GM18909 (cell line): Measurements from ENCODE around the gene SPOCK2.
"Not testable (repeated sequence)": the region's sequence is repeated elsewhere in the genome, so short reads cannot be mapped to it uniquely, and the experiment has no call there.

ENCODE experiments used
- ATAC-seq: cut with Tn5 transposase; IDR thresholded peaks from one replicate; pipeline ENCODE4 v1.9.1; 2021; ENCODE audit warnings: mild to moderate bottlenecking; ENCODE audit not compliant: unreplicated experiment, poor library complexity

SPOCK2 gene, protein sequence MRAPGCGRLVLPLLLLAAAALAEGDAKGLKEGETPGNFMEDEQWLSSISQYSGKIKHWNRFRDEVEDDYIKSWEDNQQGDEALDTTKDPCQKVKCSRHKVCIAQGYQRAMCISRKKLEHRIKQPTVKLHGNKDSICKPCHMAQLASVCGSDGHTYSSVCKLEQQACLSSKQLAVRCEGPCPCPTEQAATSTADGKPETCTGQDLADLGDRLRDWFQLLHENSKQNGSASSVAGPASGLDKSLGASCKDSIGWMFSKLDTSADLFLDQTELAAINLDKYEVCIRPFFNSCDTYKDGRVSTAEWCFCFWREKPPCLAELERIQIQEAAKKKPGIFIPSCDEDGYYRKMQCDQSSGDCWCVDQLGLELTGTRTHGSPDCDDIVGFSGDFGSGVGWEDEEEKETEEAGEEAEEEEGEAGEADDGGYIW

DNA sequence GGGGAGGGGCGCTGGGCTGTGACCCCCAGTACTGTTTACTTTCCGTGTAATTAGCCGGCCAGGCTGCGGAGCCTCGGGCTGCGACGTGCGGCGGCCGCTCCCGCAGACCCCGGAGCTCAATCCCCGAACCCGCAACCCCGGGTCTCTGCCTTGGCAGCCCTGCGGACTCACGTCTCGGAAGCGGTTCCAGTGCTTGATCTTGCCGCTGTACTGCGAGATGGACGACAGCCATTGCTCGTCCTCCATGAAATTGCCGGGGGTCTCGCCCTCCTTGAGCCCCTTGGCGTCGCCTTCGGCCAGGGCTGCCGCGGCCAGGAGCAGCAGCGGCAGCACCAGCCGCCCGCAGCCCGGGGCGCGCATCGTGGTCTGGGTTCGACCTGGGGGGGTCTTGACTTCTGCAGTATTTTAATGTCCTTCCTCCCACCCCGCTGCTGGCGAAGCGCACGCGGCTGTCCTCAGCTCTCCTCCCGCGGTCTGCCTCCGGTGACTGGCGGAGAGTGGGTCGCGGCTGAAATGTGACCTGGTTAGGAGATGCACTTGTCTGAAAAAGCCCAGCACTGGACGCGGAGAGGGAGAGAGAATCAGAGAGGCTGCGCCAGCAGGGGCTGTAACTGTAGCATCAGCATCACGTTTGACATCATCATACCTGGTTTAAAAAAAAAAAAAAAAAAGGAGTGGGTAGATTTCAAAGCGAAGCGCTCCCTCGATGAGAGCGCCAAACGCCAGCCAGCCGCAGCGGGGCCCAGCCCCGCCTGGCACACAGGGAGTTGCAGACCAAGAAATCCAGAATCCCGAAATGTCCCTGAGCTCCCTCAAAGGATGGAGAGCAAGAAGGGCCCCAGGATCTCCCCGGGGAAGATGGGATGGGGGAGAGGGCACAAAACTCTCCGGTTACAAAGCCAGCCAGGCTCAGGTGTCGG, at the start of gene SPOCK2:
Gene SPOCK2, minus strand, starts transcription at position 583 of the 920 bp plus-strand sequence. Its CDS starts 223 bp downstream, at position 360.
- no peak for ATAC-seq

DNA sequence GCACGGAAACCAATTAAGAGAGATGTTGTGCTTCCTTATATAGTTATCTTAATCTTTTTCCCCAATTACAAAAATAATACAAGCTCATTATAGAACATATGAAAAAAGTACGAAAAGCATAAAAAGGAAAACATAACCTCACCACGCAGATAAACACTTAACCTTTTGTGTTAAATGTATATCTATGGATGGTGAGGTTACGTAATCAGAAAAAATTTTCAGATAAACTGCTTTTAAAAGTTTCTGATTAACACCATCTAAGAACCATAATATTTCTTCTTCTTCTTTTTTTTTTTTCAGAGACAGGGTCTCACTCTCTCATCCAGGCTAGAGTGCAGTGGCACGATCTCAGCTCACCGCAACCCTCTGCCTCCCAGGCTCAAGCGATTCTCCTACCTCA, 49.2 kb upstream of the SPOCK2 start:
- ATAC-seq, result no peak

DNA sequence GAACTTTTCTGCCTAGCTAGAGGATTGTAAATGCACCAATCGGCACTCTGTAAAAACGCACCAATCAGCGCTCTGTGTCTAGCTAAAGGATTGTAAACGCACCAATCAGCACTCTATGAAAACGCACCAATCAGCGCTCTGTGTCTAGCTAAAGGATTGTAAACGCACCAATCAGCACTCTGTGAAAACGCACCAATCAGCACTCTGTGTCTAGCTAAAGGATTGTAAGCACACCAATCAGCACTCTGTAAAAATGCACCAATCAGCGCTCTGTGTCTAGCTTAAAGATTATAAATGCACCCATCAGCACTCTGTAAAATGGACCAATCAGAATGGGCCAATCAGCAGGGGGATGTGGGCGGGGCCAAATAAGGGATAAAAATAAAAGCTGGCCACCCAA, 47.9 kb upstream of the SPOCK2 start:
- not testable (repeated sequence) for ATAC-seq

DNA sequence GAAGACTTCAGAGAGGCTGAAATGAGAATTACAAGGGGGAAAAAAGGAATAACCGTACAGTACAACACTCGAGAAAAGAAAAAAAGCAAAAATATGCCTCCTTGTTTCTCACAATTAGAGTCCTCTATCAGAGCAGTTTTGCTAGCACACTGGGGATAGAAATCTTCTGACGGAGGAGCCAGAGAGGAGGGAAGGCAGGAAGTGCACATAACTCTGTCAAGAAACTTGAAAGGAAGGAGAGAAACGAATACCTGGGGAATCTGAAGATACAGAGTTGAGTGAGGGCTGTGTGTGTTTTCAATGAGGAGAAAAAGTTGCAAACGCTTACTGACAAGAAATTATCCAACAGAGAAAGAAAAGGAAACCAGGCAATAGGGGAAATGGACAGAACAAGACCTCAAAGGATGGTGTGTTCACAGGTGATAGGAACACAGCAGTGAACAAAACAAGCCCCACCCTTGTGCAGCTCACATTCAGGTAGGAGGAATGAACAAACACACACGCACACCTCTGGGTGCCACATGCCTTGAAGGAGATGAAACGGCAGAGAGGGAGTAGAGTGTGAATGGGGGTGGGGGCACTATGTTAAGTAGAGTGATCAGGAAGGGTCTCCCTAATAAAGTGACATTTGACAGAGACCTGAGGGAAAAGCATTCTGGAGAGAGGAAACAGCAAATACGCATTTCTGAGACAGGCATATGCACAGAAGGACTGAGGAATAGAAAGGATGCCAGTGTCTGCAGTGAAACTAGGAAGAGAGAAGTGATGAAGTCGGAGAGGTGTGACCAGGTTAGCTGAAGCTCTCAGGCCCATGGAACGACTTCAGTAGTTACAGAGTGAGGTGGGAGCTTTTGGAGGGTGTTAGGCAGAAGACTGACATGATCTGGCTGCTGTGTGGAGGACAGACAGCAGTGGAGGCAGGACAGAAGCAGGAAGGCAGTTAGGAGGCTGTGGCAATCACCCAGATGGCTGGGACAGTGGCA, 46.7 kb upstream of the SPOCK2 start:
- no peak for ATAC-seq

DNA sequence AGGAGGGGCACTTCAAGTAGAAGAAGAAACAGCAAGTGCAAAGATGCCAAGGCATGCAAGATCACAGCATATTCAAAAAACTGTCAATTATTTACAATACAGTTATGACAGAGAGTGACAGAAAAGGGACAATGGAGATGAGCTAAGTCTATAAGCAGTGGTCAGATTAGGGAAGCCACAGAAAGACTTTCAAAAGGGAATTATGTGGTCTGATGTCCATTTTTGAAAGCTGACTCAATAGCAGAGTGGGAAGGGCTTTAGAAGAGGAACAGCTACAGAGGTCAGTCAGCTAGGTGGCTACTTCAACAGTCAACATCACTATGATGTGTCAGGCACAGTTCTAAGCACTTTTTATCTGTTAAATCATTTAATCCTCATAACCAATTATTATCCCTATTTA, 45.2 kb upstream of the SPOCK2 start:
- peak; percentile 87 for ATAC-seq

DNA sequence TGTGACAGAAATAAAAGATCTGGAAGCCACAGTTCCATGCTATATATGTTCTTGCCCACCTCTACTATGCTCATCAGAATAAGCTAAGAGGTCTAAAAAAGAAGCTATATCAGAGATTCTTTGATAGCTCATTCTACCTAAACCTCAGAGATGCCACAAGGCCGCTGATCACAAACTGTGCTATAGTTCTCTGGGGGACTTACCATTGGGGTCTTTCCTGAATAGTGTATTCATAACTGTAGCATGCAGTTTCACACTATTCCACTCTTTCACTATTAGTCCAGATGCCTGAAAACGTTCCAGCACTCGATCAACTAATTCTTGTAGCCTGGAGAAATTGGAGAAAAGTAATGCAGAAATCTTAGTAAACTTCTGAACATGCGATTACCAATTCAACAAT, 44.5 kb upstream of the SPOCK2 start:
- peak; percentile 19 for ATAC-seq

DNA sequence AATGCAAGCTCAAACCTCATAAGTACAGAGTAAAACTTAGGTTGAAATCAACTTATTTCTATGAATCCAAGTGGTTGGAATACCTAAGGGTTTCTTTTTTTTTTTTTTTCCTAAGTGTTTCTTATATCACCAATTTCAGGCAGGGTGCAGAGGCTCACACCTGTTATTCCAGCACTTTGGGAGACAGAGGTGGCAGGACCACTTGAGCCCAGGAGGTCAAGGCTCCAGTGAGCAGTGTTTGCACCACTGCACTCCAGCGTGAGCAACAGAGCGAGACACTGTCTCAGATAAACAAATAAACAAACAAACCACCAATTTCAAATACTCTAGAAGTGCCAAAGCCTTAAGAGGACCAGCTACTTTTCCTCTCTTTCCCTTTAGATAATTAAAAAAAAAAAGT, 39.2 kb upstream of the SPOCK2 start:
- ATAC-seq, result no peak

DNA sequence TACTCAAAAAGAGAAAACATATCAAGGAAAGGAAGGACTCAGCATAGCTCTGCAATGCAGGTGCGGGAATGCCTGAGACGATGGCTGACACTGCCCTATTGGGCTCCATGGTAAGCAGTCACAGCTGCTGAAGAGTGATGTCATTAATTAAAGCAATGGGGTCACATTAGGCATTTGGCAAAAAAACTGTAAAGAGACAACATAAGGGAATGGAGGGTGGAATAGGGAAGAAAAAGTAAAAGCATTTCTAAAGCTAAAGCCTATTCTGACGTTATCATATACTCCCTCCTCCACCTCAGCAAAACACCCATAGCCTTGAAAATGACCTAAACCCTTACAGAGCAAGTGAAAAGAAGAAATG, 38.5 kb upstream of the SPOCK2 start:
- no peak for ATAC-seq

DNA sequence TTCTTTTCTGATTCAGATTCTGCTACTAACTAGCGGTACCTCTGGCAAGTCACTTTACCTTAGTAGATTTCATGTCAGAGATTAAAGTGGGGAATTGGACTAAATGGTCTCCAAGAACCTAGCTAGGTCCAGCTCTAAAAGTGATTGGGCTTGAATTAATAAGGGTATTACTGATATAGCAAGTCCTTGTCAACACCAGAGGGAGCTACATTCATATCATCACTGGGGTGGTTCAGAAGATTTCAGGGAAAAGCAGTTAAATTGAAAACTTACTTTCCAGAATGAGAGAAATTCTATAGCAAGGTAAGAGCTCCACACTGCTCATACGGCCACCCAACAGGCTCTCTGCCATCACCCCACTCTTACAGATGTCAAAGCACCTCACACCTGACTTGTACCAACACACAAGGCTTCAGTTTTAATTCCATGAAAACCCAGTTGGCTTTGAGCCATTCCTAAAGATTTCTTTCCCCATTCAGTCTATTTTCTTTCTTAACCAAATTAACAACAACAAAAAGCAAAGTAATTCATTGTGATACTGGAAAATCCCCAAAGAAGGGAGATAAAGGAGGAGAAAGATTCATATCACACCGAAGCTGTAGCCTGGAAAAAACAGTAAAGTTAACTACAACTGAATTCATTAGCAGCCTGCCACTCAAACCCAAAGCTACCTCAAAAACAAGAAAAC, 38.0 kb upstream of the SPOCK2 start:
- no peak for ATAC-seq

DNA sequence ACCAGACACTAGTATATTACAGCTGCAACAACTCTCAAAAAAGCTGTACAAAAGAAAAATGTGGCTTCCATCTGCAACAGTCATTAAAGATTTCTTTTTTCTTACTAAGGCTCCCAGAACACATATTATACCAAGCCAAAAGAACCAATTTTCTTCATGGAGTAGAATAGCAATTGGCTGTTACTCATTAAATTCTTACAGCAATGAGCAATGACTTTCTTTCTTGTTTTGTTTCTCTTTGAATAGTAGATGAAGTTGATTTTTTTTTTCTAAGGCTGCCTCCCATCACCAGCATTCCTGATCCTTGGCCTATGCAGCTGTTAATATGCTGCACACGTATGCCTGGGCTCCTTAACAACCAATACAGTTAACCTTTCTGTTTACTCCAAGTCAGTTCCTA, 36.6 kb upstream of the SPOCK2 start:
- ATAC-seq, result no peak

DNA sequence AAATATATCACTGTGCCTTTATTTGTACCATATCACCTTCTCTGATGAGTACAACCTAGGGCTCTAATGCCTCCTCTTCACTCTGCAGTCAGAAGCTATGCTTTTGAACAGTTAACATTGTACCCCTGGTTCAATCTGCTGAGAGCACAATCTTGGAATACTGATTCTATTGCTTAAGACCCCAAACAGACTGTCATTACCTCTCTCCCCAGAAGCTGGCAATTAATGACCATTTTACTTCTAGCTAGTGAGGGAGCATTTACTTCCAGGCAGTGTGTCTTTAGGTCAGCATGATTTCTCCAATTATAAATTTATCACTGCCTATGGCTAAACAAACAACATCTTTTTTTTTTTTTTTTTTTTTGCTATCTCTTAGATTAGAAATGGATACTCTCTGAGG, 36.0 kb upstream of the SPOCK2 start:
- no peak for ATAC-seq

DNA sequence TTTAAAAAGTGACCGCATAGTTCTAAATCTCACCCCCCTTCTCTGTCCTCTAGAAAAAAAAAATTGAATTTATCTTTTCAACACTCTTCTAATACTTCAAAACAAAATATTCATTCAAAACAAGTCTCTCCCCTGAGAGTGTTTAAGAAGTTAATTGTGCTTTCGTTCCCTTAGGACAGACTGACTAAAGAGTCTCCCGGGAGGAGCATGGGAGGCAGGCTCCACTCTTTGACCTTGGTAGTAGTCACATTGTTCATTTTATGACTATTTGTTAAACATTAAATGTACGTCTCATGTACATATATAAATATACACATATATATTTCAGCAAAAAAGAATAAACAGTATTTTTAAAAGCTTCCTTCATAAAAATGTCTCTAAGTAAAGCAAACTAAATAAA, 35.3 kb upstream of the SPOCK2 start:
- ATAC-seq, result no peak

DNA sequence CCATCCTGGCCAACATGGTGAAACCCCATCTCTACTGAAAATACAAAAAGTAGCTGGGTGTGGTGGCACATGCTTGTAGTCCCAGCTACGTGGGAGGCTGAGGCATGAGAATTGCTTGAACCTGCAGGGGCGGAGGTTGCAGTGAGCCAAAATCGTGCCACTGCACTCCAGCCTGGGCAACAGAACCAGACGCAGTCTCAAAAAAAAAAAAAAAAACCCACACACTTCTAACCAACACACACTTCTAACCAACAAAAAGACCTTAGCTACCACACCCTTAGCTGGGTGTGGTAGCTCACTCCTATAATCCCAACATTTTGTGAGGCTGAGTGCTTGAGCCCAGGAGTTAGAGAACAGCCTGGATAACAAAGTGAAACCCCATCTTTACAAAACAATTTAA, 33.9 kb upstream of the SPOCK2 start:
- ATAC-seq, result no peak

DNA sequence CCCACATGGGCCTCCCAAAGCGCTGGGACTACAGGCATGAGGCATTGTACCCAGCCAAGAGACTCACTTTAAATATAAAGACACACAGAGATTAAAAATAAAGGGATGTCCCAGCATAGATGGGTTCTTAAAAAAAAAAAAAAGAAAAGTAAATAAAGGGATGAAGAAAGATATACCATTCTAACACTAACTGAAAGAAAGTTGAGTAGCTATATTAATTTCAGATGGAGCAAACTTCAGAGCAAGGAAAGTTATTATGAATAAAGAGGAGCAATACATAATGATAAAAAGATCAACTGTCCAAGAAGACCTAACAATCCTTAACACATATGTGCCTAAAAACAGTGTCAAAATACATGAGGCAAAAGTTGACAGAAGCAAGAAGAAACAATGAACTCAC, 33.0 kb upstream of the SPOCK2 start:
- ATAC-seq, result no peak

DNA sequence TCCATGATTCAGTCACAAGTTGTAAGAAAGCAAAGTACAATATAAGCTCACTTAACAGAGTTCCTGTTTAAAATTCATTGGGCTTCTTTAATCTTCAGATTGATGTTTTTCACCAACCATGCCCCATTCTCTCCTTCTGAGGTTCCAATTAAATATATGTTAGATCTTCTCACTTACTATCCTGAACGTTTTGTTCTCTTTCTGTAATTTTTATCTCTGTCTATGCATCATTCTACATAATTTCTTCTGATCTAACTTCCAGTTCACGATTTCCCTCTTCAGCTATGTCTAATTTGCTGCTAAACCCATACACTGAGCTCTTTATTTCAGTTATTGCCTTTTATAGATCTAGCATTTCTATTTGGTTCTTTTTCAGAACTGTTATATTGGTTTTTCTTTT, 28.0 kb upstream of the SPOCK2 start:
- ATAC-seq, result no peak

DNA sequence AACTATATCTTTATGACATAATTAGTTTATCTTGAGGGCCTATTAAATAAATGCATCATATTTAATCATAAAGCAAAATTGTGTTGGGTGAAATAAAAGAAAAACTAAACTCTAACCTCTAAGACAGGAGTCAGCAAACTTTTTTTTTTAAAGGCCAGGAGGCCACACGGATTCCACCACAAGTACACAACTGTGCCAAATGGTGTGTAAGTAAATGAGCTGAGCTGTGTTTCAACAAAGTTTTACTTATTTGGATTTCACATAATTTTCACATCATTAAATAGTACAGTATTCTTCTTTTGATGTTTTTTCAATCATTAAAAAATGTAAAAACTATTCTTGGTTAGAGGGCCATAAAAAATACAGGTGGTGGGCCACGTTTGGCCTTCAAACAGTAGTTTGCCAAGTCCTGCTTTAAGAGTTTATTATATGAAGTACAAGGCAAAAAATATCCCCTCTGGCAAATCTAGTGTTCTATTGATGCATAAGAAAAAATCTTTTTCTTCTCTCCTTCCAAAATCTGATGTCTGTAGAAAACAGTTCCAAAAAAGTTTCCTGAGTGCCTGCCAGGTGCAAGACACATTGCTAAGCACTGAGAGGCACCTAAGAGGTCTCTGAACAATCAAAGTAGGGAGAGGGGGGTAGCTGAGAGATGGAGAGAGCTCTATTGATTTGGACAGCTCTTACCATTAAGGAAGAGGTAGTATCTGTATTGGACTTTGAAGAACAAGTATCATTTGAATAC, 26.5 kb upstream of the SPOCK2 start:
- no peak for ATAC-seq

DNA sequence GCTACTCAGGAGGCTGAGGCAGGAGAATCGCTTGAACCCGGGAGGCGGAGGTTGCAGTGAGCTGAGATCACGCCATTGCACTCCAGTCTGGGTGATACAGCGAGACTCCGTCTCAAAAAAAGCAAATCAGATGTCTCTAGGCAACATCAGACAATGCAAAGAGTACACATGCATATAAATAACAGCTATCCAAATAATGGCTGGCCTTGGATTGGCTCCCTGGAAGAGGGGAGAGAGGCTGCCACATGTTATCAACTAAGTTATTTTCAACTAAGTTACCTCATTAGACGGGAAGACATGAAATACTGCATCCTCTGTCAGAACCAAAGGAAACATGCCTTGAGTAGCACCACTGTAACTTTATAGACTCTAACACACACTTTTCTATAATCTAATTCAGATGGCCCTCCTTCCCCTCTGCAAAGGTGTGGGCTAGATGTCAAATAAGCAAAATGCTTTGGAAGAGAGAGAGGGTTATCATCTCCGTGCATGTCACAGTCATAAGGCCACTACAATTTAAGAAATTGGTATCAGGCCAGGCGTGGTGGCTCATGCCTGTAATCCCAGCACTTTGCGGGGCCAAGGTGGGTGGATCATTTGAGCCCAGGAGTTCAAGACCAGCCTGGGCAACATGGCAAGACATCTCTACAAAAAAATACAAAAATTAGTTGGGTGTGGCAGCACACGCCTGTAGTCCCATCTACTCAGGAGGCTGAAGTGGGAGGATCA, 22.5 kb upstream of the SPOCK2 start:
- no peak for ATAC-seq

DNA sequence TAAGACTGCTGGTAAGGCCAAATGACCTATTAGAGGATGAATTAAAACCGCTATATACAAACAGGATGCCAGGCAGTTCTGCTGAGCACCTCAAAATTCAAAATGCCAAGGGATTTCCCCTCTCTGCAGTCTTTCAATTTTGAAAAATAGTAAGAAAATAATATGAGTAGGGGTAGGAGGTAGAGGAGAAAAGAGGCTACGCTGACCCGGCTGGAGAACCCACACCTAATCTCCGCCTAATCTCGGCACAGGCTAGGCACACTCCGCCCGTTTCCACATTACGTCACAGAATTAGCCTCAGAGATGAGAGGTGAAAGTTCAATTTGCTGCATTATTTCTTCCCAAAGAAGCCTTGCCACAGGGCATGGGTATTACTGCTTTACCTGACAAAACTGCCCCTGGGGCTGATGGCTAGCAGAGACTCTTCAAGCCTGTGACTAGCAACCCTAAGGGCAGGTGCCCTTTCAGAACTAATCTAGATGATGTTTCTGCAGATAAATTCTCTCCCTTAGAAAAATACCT, 21.3 kb upstream of the SPOCK2 start:
- ATAC-seq, result no peak
